ENCODE data around the gene PSMG3. TPM values are rescaled to one million over a fixed set of nuclear protein-coding genes. Genes with fewer than 3 reads are reported as not detected.

PSMG3 gene
- polyA plus RNA-seq, 2 of the 4 experiments (the other 2 are of a cell fraction): 75.9 to 89.3 TPM

DNA sequence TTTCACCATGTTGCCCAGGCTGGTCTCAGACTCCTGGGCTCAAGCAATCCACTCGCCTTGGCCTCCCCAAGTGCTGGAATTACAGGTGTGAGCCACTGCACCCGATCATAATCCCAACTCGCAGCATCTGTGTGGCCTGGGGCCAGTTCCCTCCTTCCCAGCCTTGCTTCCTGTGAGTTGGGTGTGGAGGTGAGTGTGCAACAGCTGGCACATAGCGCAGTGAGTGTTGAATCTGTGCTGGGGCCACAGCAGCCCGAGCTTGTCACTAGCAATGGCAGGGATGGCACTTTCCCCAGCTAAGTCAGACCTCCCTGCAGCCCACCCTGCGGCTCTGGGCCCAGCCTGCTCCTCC, 26.0 kb downstream of the PSMG3 start:
- no peak for FAIRE-seq
- Histone ChIP-seq H3K27ac (peak overlapping the region; percentile 97 to 98), H3K9me3 (no peaks in the 10 kb centered on the region), H3K4me2 (no peak overlapping the region; the same call in 2 of the 3 replicates), H3K4me3 (no peak overlapping the region), H3K4me1 (peaks cover 93% of the 10 kb centered on the region)
- ATAC-seq: peak in 1 of 2 experiments; percentile 0; a peak in 2 of 6 replicates
- ChIA-PET CTCF (interaction anchor here (0.6 to 18.4 kb wide), 4 partner anchors 13 to 39 kb away, joined by 3 to 204 read pairs (median 4); partner anchors contain the start of gene TMEM184A), POLR2A (interaction anchor here (1.0 to 4.3 kb wide), 2 partner anchors 12 to 36 kb away, joined by 3 to 24 read pairs; partner anchors contain the start of gene TMEM184A)
- TF ChIP-seq RNF2 (IDR thresholded peaks at IDR 0.05; ENCODE audit: borderline replicate concordance, low read depth) (no peak), EHMT2 (IDR thresholded peaks at IDR 0.05; ENCODE audit: low read depth) (no peak), ZNF302 (CRISPR knock-in tag; IDR thresholded peaks at IDR 0.05) (no peak), POLR2AphosphoS2 (conservative IDR thresholded peaks at IDR 0.05; ENCODE audit: low read length) (peak; percentile 89), HDAC2 (IDR thresholded peaks at IDR 0.05) (no peak), JUN (IDR thresholded peaks at IDR 0.05) (peak in 1 of 2 experiments; percentile 4; a peak in 2 of 5 replicates), KDM1A (IDR thresholded peaks at IDR 0.05; ENCODE audit: low read depth) (no peak)
- WGBS (ENCODE audit: missing lambda C conversion rate): 66% methylated on average over 6 of the region's 6 CpGs
- DNase-seq (ENCODE audit: low read depth in 1 of 2, low spot score in 1 of 2): peak in 1 of 2 experiments; percentile 73

DNA sequence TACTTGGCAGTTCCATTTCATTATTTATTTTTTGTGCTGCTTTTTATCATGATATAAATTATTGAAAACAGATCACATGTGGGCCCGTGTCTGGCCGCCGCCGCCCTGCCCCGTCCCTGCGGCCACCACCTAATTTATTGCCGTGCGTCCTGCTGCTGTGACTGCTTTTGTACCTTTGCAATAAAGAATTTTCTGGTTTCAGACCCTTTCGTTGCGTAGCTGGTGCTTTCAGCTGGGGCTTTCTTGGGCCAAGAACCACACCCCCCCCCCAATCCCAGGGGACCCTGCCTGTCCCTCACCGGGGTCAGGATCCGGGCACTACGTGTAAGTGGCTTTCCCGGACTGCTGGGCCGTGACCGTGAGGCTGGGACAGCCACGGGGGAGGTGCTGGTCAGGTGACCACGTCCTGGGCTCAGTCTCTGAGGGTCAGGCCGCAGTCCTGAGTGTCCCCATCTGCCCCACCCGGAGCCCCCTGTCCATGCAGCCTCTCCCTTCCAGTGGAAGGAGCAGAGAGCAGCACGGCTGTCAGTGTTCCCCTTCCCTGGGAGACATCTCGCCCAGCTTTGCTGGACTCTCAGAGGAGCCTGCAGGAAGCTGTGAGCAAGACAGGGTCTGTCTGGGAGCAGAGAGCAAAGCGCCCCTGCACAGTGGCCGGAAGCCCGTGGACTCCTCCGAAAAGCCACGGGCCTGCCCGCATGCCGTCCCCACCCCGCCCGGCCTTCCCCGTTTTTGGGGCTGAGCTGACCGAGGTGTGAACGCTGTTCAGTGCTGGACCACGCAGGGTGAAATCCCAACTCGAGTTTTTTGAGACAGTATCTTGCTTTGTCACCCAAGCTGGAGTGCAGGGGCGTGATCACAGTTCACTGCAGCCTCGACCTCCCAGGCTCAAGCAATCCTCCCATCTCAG, 26.7 kb downstream of the PSMG3 start:
- ChIA-PET CTCF (interaction anchor here (0.6 to 18.4 kb wide), 6 partner anchors 10 to 38 kb away, joined by 3 to 204 read pairs (median 4); partner anchors contain the start of gene TMEM184A), POLR2A (interaction anchor here (1.0 to 4.3 kb wide), 2 partner anchors 12 to 35 kb away, joined by 3 to 24 read pairs; partner anchors contain the start of gene TMEM184A)
- DNase-seq (ENCODE audit: low read depth in 1 of 2, low spot score in 1 of 2) (peak in 1 of 2 experiments; percentile 74), FAIRE-seq (no peak), ATAC-seq (peak; percentile 0 to 1; a peak in 1 of 6 replicates)
- Histone ChIP-seq H3K4me3 (no peak overlapping the region), H3K27ac (peak overlapping the region; percentile 97 to 98), H3K4me1 (peaks cover 99% of the 10 kb centered on the region), H3K4me2 (peak overlapping the region; percentile 1; the same call in 2 of the 3 replicates), H3K9me3 (no peaks in the 10 kb centered on the region)
- TF ChIP-seq RCOR1 (IDR thresholded peaks at IDR 0.05; ENCODE audit: low read depth, low read length) (no peak), CHD2 (IDR thresholded peaks at IDR 0.05; ENCODE audit: low read length, partially characterized antibody) (peak; percentile 22), TFCP2L1 (CRISPR knock-in tag; IDR thresholded peaks at IDR 0.05) (peak; percentile 47; the same call in 1 of the 2 replicates), FOSB (CRISPR knock-in tag; IDR thresholded peaks at IDR 0.05) (peak; percentile 76), EHF (CRISPR knock-in tag; IDR thresholded peaks at IDR 0.05) (peak; percentile 56; the same call in 1 of the 2 replicates), JUN (IDR thresholded peaks at IDR 0.05) (peak; percentile 64 to 77; a peak in 3 of 5 replicates), HOXB5 (CRISPR knock-in tag; IDR thresholded peaks at IDR 0.05) (0 out of 2 replicates have a peak, but pooled peaks have one; percentile 9), HEYL (CRISPR knock-in tag; IDR thresholded peaks at IDR 0.05) (no peak), POLR2A (IDR thresholded peaks at IDR 0.05; ENCODE audit: low read length) (peak; percentile 27; the same call in 1 of the 2 replicates), HOXA7 (CRISPR knock-in tag; IDR thresholded peaks at IDR 0.05) (peak; percentile 60), POLR2AphosphoS2 (conservative IDR thresholded peaks at IDR 0.05; ENCODE audit: low read length) (peak; percentile 91)
- TF ChIP-seq, protein P1, sequence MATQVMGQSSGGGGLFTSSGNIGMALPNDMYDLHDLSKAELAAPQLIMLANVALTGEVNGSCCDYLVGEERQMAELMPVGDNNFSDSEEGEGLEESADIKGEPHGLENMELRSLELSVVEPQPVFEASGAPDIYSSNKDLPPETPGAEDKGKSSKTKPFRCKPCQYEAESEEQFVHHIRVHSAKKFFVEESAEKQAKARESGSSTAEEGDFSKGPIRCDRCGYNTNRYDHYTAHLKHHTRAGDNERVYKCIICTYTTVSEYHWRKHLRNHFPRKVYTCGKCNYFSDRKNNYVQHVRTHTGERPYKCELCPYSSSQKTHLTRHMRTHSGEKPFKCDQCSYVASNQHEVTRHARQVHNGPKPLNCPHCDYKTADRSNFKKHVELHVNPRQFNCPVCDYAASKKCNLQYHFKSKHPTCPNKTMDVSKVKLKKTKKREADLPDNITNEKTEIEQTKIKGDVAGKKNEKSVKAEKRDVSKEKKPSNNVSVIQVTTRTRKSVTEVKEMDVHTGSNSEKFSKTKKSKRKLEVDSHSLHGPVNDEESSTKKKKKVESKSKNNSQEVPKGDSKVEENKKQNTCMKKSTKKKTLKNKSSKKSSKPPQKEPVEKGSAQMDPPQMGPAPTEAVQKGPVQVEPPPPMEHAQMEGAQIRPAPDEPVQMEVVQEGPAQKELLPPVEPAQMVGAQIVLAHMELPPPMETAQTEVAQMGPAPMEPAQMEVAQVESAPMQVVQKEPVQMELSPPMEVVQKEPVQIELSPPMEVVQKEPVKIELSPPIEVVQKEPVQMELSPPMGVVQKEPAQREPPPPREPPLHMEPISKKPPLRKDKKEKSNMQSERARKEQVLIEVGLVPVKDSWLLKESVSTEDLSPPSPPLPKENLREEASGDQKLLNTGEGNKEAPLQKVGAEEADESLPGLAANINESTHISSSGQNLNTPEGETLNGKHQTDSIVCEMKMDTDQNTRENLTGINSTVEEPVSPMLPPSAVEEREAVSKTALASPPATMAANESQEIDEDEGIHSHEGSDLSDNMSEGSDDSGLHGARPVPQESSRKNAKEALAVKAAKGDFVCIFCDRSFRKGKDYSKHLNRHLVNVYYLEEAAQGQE (IDR thresholded peaks at IDR 0.05): no peak
- TF ChIP-seq, protein P2, sequence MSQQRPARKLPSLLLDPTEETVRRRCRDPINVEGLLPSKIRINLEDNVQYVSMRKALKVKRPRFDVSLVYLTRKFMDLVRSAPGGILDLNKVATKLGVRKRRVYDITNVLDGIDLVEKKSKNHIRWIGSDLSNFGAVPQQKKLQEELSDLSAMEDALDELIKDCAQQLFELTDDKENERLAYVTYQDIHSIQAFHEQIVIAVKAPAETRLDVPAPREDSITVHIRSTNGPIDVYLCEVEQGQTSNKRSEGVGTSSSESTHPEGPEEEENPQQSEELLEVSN (IDR thresholded peaks at IDR 0.05; ENCODE audit: borderline replicate concordance, low read depth): peak; percentile 44; the same call in 1 of the 2 replicates
- TF ChIP-seq, protein P3, sequence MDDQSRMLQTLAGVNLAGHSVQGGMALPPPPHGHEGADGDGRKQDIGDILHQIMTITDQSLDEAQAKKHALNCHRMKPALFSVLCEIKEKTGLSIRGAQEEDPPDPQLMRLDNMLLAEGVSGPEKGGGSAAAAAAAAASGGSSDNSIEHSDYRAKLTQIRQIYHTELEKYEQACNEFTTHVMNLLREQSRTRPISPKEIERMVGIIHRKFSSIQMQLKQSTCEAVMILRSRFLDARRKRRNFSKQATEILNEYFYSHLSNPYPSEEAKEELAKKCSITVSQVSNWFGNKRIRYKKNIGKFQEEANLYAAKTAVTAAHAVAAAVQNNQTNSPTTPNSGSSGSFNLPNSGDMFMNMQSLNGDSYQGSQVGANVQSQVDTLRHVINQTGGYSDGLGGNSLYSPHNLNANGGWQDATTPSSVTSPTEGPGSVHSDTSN (IDR thresholded peaks at IDR 0.05): peak; percentile 88
- TF ChIP-seq, protein P4, sequence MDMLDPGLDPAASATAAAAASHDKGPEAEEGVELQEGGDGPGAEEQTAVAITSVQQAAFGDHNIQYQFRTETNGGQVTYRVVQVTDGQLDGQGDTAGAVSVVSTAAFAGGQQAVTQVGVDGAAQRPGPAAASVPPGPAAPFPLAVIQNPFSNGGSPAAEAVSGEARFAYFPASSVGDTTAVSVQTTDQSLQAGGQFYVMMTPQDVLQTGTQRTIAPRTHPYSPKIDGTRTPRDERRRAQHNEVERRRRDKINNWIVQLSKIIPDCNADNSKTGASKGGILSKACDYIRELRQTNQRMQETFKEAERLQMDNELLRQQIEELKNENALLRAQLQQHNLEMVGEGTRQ (IDR thresholded peaks at IDR 0.05): peak; percentile 49; the same call in 1 of the 2 replicates
- TF ChIP-seq, protein P5, sequence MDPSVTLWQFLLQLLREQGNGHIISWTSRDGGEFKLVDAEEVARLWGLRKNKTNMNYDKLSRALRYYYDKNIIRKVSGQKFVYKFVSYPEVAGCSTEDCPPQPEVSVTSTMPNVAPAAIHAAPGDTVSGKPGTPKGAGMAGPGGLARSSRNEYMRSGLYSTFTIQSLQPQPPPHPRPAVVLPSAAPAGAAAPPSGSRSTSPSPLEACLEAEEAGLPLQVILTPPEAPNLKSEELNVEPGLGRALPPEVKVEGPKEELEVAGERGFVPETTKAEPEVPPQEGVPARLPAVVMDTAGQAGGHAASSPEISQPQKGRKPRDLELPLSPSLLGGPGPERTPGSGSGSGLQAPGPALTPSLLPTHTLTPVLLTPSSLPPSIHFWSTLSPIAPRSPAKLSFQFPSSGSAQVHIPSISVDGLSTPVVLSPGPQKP (IDR thresholded peaks at IDR 0.05; ENCODE audit: low read depth, low read length): no peak
- TF ChIP-seq, protein P6, sequence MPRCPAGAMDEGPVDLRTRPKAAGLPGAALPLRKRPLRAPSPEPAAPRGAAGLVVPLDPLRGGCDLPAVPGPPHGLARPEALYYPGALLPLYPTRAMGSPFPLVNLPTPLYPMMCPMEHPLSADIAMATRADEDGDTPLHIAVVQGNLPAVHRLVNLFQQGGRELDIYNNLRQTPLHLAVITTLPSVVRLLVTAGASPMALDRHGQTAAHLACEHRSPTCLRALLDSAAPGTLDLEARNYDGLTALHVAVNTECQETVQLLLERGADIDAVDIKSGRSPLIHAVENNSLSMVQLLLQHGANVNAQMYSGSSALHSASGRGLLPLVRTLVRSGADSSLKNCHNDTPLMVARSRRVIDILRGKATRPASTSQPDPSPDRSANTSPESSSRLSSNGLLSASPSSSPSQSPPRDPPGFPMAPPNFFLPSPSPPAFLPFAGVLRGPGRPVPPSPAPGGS (IDR thresholded peaks at IDR 0.05): peak; percentile 77
- TF ChIP-seq, protein P7, sequence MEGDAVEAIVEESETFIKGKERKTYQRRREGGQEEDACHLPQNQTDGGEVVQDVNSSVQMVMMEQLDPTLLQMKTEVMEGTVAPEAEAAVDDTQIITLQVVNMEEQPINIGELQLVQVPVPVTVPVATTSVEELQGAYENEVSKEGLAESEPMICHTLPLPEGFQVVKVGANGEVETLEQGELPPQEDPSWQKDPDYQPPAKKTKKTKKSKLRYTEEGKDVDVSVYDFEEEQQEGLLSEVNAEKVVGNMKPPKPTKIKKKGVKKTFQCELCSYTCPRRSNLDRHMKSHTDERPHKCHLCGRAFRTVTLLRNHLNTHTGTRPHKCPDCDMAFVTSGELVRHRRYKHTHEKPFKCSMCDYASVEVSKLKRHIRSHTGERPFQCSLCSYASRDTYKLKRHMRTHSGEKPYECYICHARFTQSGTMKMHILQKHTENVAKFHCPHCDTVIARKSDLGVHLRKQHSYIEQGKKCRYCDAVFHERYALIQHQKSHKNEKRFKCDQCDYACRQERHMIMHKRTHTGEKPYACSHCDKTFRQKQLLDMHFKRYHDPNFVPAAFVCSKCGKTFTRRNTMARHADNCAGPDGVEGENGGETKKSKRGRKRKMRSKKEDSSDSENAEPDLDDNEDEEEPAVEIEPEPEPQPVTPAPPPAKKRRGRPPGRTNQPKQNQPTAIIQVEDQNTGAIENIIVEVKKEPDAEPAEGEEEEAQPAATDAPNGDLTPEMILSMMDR (IDR thresholded peaks at IDR 0.05): peak; percentile 2; the same call in 1 of the 3 replicates
- 73% methylated on average over 24 of the region's 38 CpGs for WGBS (ENCODE audit: missing lambda C conversion rate)
